SK-N-SH (cell line): ENCODE measurements around the gene KLHL13. TPM values are rescaled to one million over a fixed set of nuclear protein-coding genes. Genes with fewer than 3 reads are reported as not detected.

Source experiments
- CTCF ChIA-PET: fragments of 300-600, 350-600 bp; formaldehyde crosslinking; extraction: SDS; loops from one replicate; lab custom pipeline; 2021; lab: Yijun Ruan, JAX
- POLR2A ChIA-PET: fragments of 350-600 bp; sonication (Branson Sonifier 250); formaldehyde crosslinking; extraction: SDS; loops from one replicate; lab custom pipeline; 2020; ENCODE audit warnings: antibody characterized with exemption, inconsistent platforms; lab: Yijun Ruan, JAX
- DNase-seq: peaks from one replicate; pipeline ENCODE4 v3.0.0; 2012
- H2AFZ ChIP-seq: fragments of 200-600 bp; sonication (generic); 2 replicates; pipeline ENCODE4 v1.8.1; 2016; ENCODE audit warnings: antibody characterized with exemption, mild to moderate bottlenecking, low read depth
- H3F3A ChIP-seq: fragments of 200-600 bp; sonication (generic); replicated peaks from 2 replicates; pipeline ENCODE3; 2016; ENCODE audit warnings: antibody characterized with exemption, mild to moderate bottlenecking; ENCODE audit not compliant: insufficient read depth
- H3K27ac ChIP-seq, 2 experiments: fragments of 200-500 bp in 1 of 2; fragments of 200-600 bp in 1 of 2; sonication (Bioruptor generic) in 1 of 2; sonication (generic), shearing (Covaris generic) in 1 of 2; 2 replicates each; pipeline versions ENCODE4 v1.5.1 to v1.6.1; 2014 to 2016; ENCODE audit warnings: low read depth in 2 of 2, inconsistent platforms in 1 of 2, low read length in 1 of 2, mild to moderate bottlenecking in 1 of 2, mixed read lengths in 1 of 2
- H3K27me3 ChIP-seq: fragments of 200-600 bp; sonication (generic), shearing (Covaris generic); 2 replicates; pipeline ENCODE4 v1.6.1; 2016; ENCODE audit warnings: mixed run types; ENCODE audit not compliant: insufficient read depth
- H3K36me3 ChIP-seq, 2 experiments: fragments of 200-500 bp in 1 of 2; fragments of 200-600 bp in 1 of 2; sonication (Bioruptor generic) in 1 of 2; sonication (generic) in 1 of 2; replicated peaks in 1 of 2; 2 replicates each; pipeline versions ENCODE3 to v1.5.1; 2014 to 2016; ENCODE audit warnings: low read length in 1 of 2, mild to moderate bottlenecking in 1 of 2; ENCODE audit not compliant: insufficient read depth in 2 of 2, control insufficient read depth in 1 of 2
- H3K4me1 ChIP-seq, 2 experiments: fragments of 200-500 bp in 1 of 2; fragments of 200-600 bp in 1 of 2; sonication (Bioruptor generic) in 1 of 2; sonication (generic), shearing (Covaris generic) in 1 of 2; 2 replicates each; pipeline versions ENCODE4 v1.5.1 to v1.6.1; 2014 to 2016; ENCODE audit warnings: low read depth in 1 of 2, low read length in 1 of 2, mixed run types in 1 of 2; ENCODE audit not compliant: insufficient read depth in 2 of 2, control insufficient read depth in 1 of 2
- H3K4me2 ChIP-seq: fragments of 200-600 bp; sonication (generic), shearing (Covaris generic); 2 replicates; pipeline ENCODE4 v1.6.1; 2017; ENCODE audit warnings: mixed run types
- H3K4me3 ChIP-seq, 2 experiments: fragments of 200-500 bp in 1 of 2; fragments of 200-600 bp in 1 of 2; sonication (Bioruptor generic) in 1 of 2; sonication (generic), shearing (Covaris generic) in 1 of 2; 2 replicates each; pipeline versions ENCODE4 v1.5.1 to v1.8.1; 2014 to 2016; ENCODE audit warnings: low read depth in 2 of 2, inconsistent platforms in 1 of 2, low read length in 1 of 2, mild to moderate bottlenecking in 1 of 2, mixed read lengths in 1 of 2, moderate library complexity in 1 of 2
- H3K79me2 ChIP-seq: fragments of 200-600 bp; sonication (generic); 2 replicates; pipeline ENCODE4 v1.8.1; 2017; ENCODE audit warnings: mild to moderate bottlenecking; ENCODE audit not compliant: insufficient read depth
- H3K9ac ChIP-seq: fragments of 200-600 bp; sonication (generic); 2 replicates; pipeline ENCODE4 v1.6.1; 2017; ENCODE audit warnings: mixed run types
- H3K9me2 ChIP-seq: fragments of 200-600 bp; sonication (generic); 2 replicates; pipeline ENCODE4 v1.6.1; 2017; ENCODE audit warnings: mixed run types
- H3K9me3 ChIP-seq: fragments of 200-600 bp; sonication (generic); 2 replicates; pipeline ENCODE4 v1.6.1; 2017; ENCODE audit warnings: mixed run types, mild to moderate bottlenecking, moderate library complexity
- H4K20me1 ChIP-seq: fragments of 200-600 bp; sonication (generic); 2 replicates; pipeline ENCODE4 v1.6.1; 2017; ENCODE audit warnings: mild to moderate bottlenecking, mixed run types; ENCODE audit not compliant: insufficient read depth
- CHD2 ChIP-seq: fragments of 150-350 bp; IDR thresholded peaks from 2 replicates; pipeline ENCODE4 v1.6.1; 2018; ENCODE audit warnings: low read length; ENCODE audit not compliant: partially characterized antibody
- ELF1 ChIP-seq: IDR thresholded peaks from 2 replicates; pipeline ENCODE4 v1.4.0; 2012
- EZH2phosphoT487 ChIP-seq: fragments of 200-600 bp; sonication (generic); IDR thresholded peaks from 2 replicates; pipeline ENCODE4 v1.6.1; 2017; ENCODE audit warnings: low read depth, mixed run types, mild to moderate bottlenecking, antibody characterized with exemption, moderate library complexity, borderline replicate concordance
- FOSL2 ChIP-seq: IDR thresholded peaks from 2 replicates; pipeline ENCODE4 v1.4.0; 2012; ENCODE audit warnings: low read depth, mild to moderate bottlenecking, moderate library complexity, borderline replicate concordance
- FOXJ3 ChIP-seq: sonication (generic); formaldehyde crosslinking; IDR thresholded peaks from 2 replicates; pipeline ENCODE4 v1.5.1; 2020; ENCODE audit warnings: mild to moderate bottlenecking, missing genetic modification reagents
- GATA2 ChIP-seq: sonication (generic); formaldehyde crosslinking; IDR thresholded peaks from 2 replicates; pipeline ENCODE4 v1.5.0; 2020; ENCODE audit warnings: mild to moderate bottlenecking, missing genetic modification reagents
- MEF2A ChIP-seq: IDR thresholded peaks from 2 replicates; pipeline ENCODE4 v1.4.0; 2012; ENCODE audit warnings: low read depth, borderline replicate concordance
- NRF1 ChIP-seq: IDR thresholded peaks from 2 replicates; pipeline ENCODE4 v1.6.1; 2012; ENCODE audit warnings: low read depth, mild to moderate bottlenecking, low read length
- RAD21 ChIP-seq: IDR thresholded peaks from 2 replicates; pipeline ENCODE4 v1.6.1; 2012; ENCODE audit warnings: mild to moderate bottlenecking, low read length
- RFX5 ChIP-seq: IDR thresholded peaks from 2 replicates; pipeline ENCODE4 v1.6.1; 2012; ENCODE audit warnings: mild to moderate bottlenecking, improper control_type of control experiment, low read length
- SIN3A ChIP-seq: IDR thresholded peaks from 2 replicates; pipeline ENCODE4 v1.6.1; 2012; ENCODE audit warnings: low read depth, mild to moderate bottlenecking, low read length, moderate library complexity, borderline replicate concordance
- SMC3 ChIP-seq: IDR thresholded peaks from 2 replicates; pipeline ENCODE4 v1.6.1; 2012; ENCODE audit warnings: low read depth, low read length, improper control_type of control experiment
- TAF1 ChIP-seq: IDR thresholded peaks from 2 replicates; pipeline ENCODE4 v1.6.1; 2012; ENCODE audit warnings: low read depth, mild to moderate bottlenecking, low read length, moderate library complexity, borderline replicate concordance
- TEAD4 ChIP-seq: IDR thresholded peaks from 2 replicates; pipeline ENCODE4 v1.4.0; 2012; ENCODE audit warnings: mild to moderate bottlenecking, borderline replicate concordance; ENCODE audit not compliant: insufficient read depth
- YY1 ChIP-seq: IDR thresholded peaks from 2 replicates; pipeline ENCODE4 v1.4.0; 2012; ENCODE audit warnings: low read depth, mild to moderate bottlenecking
- WGBS: methylation state at CpG from one replicate; pipeline ENCODE4 v1.1.6; 2017; ENCODE audit warnings: low lambda C conversion rate; 5-methylcytosine and 5-hydroxymethylcytosine counted together
- polyA plus RNA-seq, 3 experiments: library from polyadenylated mRNA; depleted of rRNA; stranded (reverse); fragments of >200 nt; gene quantifications; 2 replicates each; pipeline ENCODE4 v1.2.3, GENCODE V29; 2012
- TF ChIP-seq, protein P1 (sequence below): IDR thresholded peaks from 2 replicates; pipeline ENCODE4 v1.4.0; 2012; ENCODE audit warnings: low read depth, borderline replicate concordance
- TF ChIP-seq, protein P2 (sequence below): IDR thresholded peaks from 2 replicates; pipeline ENCODE4; 2012
- TF ChIP-seq, protein P3 (sequence below): fragments of 200-600 bp; sonication (generic); IDR thresholded peaks from 2 replicates; pipeline ENCODE4 v1.6.1; 2017; ENCODE audit warnings: antibody characterized with exemption, mild to moderate bottlenecking, moderate library complexity
- TF ChIP-seq, protein P4 (sequence below): IDR thresholded peaks from 2 replicates; pipeline ENCODE4 v1.6.1; 2012; ENCODE audit warnings: mild to moderate bottlenecking, low read depth, low read length, moderate library complexity
- TF ChIP-seq, protein P5 (sequence below): IDR thresholded peaks from 2 replicates; pipeline ENCODE4 v1.4.0; 2012; ENCODE audit warnings: low read depth

Gene KLHL13
- polyA plus RNA-seq, 1 of the 3 experiments (the other 2 are of a cell fraction): 19.5 TPM

DNA sequence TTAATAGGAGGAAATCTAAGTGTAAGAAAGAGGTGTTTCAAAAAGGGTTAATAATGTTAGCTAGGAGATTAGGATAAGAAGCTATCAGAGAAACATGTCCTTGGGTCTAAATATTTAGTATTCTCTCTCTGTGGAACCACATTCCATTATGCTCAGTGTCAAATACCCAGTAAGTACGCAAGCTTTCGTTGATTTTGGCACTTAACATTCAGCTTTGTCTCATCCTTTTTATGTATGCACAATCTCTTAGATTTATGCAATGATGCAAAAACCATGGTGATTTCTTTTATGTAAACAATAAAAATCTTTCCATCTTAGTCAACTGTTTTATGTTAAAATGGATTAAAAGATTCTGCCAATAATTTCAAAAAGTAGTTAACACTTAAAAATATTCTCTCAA, 129.2 kb downstream of the KLHL13 start:
- H3K79me2 ChIP-seq: peaks cover 4% of the 10 kb centered on the region; the same call in 1 of the 2 replicates
- 77% methylated on average over 2 of the region's 2 CpGs for WGBS
- peak overlapping the region in 1 of 2 experiments; percentile 70; a peak in 2 of 4 replicates for H3K27ac ChIP-seq
- CTCF ChIA-PET: no interaction called here
- no peak overlapping the region for H3K9ac ChIP-seq
- no peak overlapping the region for H3K4me3 ChIP-seq
- no peak overlapping the region for H3K4me2 ChIP-seq
- H4K20me1 ChIP-seq: no peaks in the 10 kb centered on the region; the same call in 1 of the 2 replicates
- TF ChIP-seq RAD21 (no peak), GATA2 (CRISPR knock-in tag) (no peak), NRF1 (no peak), MEF2A (no peak), TAF1 (no peak), EZH2phosphoT487 (no peak), SMC3 (no peak), YY1 (no peak), ELF1 (no peak), TEAD4 (no peak), RFX5 (no peak), FOXJ3 (CRISPR knock-in tag) (no peak)
- TF ChIP-seq, protein P1, sequence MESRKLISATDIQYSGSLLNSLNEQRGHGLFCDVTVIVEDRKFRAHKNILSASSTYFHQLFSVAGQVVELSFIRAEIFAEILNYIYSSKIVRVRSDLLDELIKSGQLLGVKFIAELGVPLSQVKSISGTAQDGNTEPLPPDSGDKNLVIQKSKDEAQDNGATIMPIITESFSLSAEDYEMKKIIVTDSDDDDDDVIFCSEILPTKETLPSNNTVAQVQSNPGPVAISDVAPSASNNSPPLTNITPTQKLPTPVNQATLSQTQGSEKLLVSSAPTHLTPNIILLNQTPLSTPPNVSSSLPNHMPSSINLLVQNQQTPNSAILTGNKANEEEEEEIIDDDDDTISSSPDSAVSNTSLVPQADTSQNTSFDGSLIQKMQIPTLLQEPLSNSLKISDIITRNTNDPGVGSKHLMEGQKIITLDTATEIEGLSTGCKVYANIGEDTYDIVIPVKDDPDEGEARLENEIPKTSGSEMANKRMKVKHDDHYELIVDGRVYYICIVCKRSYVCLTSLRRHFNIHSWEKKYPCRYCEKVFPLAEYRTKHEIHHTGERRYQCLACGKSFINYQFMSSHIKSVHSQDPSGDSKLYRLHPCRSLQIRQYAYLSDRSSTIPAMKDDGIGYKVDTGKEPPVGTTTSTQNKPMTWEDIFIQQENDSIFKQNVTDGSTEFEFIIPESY: no peak
- TF ChIP-seq, protein P2, sequence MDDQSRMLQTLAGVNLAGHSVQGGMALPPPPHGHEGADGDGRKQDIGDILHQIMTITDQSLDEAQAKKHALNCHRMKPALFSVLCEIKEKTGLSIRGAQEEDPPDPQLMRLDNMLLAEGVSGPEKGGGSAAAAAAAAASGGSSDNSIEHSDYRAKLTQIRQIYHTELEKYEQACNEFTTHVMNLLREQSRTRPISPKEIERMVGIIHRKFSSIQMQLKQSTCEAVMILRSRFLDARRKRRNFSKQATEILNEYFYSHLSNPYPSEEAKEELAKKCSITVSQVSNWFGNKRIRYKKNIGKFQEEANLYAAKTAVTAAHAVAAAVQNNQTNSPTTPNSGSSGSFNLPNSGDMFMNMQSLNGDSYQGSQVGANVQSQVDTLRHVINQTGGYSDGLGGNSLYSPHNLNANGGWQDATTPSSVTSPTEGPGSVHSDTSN: no peak
- H3F3A ChIP-seq: no peaks in the 10 kb centered on the region
- H3K27me3 ChIP-seq: no peaks in the 10 kb centered on the region
- H2AFZ ChIP-seq: no peak overlapping the region
- H3K9me3 ChIP-seq: no peaks in the 10 kb centered on the region
- H3K9me2 ChIP-seq: no peaks in the 10 kb centered on the region
- POLR2A ChIA-PET: no interaction called here
- H3K4me1 ChIP-seq: peaks cover 6 to 12% of the 10 kb centered on the region in 2 experiments; a peak in 3 of 4 replicates
- DNase-seq: no peak
- no peaks in the 10 kb centered on the region for H3K36me3 ChIP-seq

DNA sequence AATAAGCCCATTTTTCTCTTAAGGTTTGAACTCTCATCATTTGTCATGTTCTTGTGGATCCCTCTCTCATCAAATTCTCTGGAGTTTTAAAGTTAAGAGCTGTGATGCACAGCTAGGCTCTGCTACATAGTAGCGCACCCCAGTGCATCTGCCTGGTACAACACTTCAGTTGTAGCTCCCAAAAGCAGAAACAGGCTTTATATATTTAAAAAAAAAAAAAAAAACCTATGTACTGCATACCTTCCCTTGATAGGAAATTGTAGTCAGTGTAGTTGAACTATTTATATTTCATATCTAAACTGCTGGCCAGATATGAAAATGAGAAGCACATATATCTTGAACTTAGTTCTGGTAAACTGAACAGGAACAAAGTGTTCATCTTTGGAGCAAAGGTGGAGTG, 131.4 kb downstream of the KLHL13 start:
- ChIA-PET CTCF (interaction anchor here (0.7 to 4.3 kb wide), 17 partner anchors 8 to 1133 kb away, joined by 3 to 35 read pairs (median 3); partner anchors contain the start of gene KLHL13), POLR2A (no interaction called here)
- no peak overlapping the region for H3K9ac ChIP-seq
- no peak overlapping the region for H3K4me3 ChIP-seq
- peaks cover 0 to 8% of the 10 kb centered on the region in 2 experiments; a peak in 3 of 4 replicates for H3K4me1 ChIP-seq
- no peaks in the 10 kb centered on the region for H3K9me2 ChIP-seq
- peak overlapping the region in 1 of 2 experiments; percentile 16; a peak in 1 of 4 replicates for H3K27ac ChIP-seq
- H3K9me3 ChIP-seq: no peaks in the 10 kb centered on the region
- peak; percentile 16 for DNase-seq
- no peaks in the 10 kb centered on the region for H3K36me3 ChIP-seq
- peaks cover 4% of the 10 kb centered on the region; the same call in 1 of the 2 replicates for H3K79me2 ChIP-seq
- no peaks in the 10 kb centered on the region for H3F3A ChIP-seq
- H3K4me2 ChIP-seq: no peak overlapping the region
- H4K20me1 ChIP-seq: no peaks in the 10 kb centered on the region; the same call in 1 of the 2 replicates
- no peak overlapping the region for H2AFZ ChIP-seq
- no peaks in the 10 kb centered on the region for H3K27me3 ChIP-seq
- 4% methylated on average over 1 of the region's 1 CpG for WGBS
- TF ChIP-seq TAF1: no peak
- peak; percentile 28 for TF ChIP-seq SMC3
- TF ChIP-seq, protein P3, sequence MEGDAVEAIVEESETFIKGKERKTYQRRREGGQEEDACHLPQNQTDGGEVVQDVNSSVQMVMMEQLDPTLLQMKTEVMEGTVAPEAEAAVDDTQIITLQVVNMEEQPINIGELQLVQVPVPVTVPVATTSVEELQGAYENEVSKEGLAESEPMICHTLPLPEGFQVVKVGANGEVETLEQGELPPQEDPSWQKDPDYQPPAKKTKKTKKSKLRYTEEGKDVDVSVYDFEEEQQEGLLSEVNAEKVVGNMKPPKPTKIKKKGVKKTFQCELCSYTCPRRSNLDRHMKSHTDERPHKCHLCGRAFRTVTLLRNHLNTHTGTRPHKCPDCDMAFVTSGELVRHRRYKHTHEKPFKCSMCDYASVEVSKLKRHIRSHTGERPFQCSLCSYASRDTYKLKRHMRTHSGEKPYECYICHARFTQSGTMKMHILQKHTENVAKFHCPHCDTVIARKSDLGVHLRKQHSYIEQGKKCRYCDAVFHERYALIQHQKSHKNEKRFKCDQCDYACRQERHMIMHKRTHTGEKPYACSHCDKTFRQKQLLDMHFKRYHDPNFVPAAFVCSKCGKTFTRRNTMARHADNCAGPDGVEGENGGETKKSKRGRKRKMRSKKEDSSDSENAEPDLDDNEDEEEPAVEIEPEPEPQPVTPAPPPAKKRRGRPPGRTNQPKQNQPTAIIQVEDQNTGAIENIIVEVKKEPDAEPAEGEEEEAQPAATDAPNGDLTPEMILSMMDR: peak; percentile 40
- no peak for TF ChIP-seq SIN3A
- TF ChIP-seq, protein P4, sequence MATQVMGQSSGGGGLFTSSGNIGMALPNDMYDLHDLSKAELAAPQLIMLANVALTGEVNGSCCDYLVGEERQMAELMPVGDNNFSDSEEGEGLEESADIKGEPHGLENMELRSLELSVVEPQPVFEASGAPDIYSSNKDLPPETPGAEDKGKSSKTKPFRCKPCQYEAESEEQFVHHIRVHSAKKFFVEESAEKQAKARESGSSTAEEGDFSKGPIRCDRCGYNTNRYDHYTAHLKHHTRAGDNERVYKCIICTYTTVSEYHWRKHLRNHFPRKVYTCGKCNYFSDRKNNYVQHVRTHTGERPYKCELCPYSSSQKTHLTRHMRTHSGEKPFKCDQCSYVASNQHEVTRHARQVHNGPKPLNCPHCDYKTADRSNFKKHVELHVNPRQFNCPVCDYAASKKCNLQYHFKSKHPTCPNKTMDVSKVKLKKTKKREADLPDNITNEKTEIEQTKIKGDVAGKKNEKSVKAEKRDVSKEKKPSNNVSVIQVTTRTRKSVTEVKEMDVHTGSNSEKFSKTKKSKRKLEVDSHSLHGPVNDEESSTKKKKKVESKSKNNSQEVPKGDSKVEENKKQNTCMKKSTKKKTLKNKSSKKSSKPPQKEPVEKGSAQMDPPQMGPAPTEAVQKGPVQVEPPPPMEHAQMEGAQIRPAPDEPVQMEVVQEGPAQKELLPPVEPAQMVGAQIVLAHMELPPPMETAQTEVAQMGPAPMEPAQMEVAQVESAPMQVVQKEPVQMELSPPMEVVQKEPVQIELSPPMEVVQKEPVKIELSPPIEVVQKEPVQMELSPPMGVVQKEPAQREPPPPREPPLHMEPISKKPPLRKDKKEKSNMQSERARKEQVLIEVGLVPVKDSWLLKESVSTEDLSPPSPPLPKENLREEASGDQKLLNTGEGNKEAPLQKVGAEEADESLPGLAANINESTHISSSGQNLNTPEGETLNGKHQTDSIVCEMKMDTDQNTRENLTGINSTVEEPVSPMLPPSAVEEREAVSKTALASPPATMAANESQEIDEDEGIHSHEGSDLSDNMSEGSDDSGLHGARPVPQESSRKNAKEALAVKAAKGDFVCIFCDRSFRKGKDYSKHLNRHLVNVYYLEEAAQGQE: no peak
- TF ChIP-seq FOSL2: no peak
- no peak for TF ChIP-seq CHD2
- TF ChIP-seq, protein P5, sequence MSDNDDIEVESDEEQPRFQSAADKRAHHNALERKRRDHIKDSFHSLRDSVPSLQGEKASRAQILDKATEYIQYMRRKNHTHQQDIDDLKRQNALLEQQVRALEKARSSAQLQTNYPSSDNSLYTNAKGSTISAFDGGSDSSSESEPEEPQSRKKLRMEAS: no peak
